ENCODE data around the gene NCKAP5.

GRCh38 chr2:133360882-133361281, 207.4 kb downstream of the NCKAP5 start:
- TF ChIP-seq CTCF (IDR thresholded peaks at IDR 0.05) (no peak), EP300 (IDR thresholded peaks at IDR 0.05) (no peak)
